ENCODE results near the gene TIAM2. TPM values are rescaled to one million over a fixed set of nuclear protein-coding genes. Genes with fewer than 3 reads are reported as not detected.

Gene TIAM2
- total and polyA plus RNA-seq, 2 donors (not counting 3 experiments of a cell fraction or from before 2014, with no cell fraction given): 9.6 to 18.5 TPM

GRCh38 chr6:155174576-155175211 lies 179.6 kb downstream of the TIAM2 start:
- no peaks in the 10 kb centered on the region for H3K36me3 ChIP-seq (ENCODE audit: control insufficient read depth in 2 of 2, extremely low read depth in 1 of 2, insufficient read depth in 2 of 2, low read length in 2 of 2)
- no peak overlapping the region for H3K4me3 ChIP-seq (replicated peaks in 1 of 3; ENCODE audit: insufficient read depth in 1 of 3, low read depth in 1 of 3, low read length in 3 of 3)
- no TSS peak for BruUV-seq (replicated peaks)
- H3K9ac ChIP-seq (replicated peaks; ENCODE audit: extremely low read depth, insufficient read depth, low read length): no peak overlapping the region
- peak overlapping the region; percentile 7 for H3K27ac ChIP-seq (ENCODE audit: insufficient read depth, low read depth, low read length)
- peaks cover 32% of the 10 kb centered on the region for H3K4me1 ChIP-seq (ENCODE audit: control insufficient read depth, extremely low read depth, insufficient read depth, low read length)
- FAIRE-seq (peak; percentile 63), DNase-seq (ENCODE audit: low read depth, low spot score) (peak; percentile 86)
- TF ChIP-seq CTCF (IDR thresholded peaks at IDR 0.05; ENCODE audit: extremely low read depth in 1 of 2, insufficient read depth in 1 of 2, low read depth in 1 of 2, low read length in 2 of 2) (peak; percentile 64 to 73), GATA2 (IDR thresholded peaks at IDR 0.05; ENCODE audit: insufficient read depth, insufficient read length, low read depth, low read length) (no peak), POLR2A (IDR thresholded peaks at IDR 0.05; ENCODE audit: low read depth, low read length) (no peak), EZH2 (IDR thresholded peaks at IDR 0.05; ENCODE audit: borderline replicate concordance, low read depth, low read length, severe bottlenecking) (no peak), FOS (IDR thresholded peaks at IDR 0.05; ENCODE audit: borderline replicate concordance, insufficient read depth, low read length) (no peak), MAX (IDR thresholded peaks at IDR 0.05; ENCODE audit: insufficient read depth, insufficient read length) (no peak)
- POLR2A ChIA-PET: no interaction called here
- intact Hi-C loops (cut with micrococcal nuclease): loop anchor here (1.0 to 10.0 kb wide), 6 partner anchors 71 to 1020 kb away; no protein-coding TSS in a partner anchor
- CTCF ChIA-PET: interaction anchor here (0.7 to 5.7 kb wide), 15 partner anchors 21 to 1020 kb away, joined by 3 to 167 read pairs (median 4); no protein-coding TSS in a partner anchor
- H3K79me2 ChIP-seq (ENCODE audit: control insufficient read depth, insufficient read depth, low read length): no peaks in the 10 kb centered on the region
- H3K9me3 ChIP-seq (replicated peaks; ENCODE audit: control insufficient read depth, insufficient read depth, low read length): no peaks in the 10 kb centered on the region
- H3K9me1 ChIP-seq (replicated peaks; ENCODE audit: control insufficient read depth, extremely low read depth, insufficient read depth, low read length): no peaks in the 10 kb centered on the region
- no peak overlapping the region for H3K4me2 ChIP-seq (ENCODE audit: insufficient read depth, low read length)
- H3K27me3 ChIP-seq (ENCODE audit: control insufficient read depth in 2 of 2, insufficient read depth in 2 of 2, low read length in 2 of 2): no peaks in the 10 kb centered on the region
- dilution Hi-C loops (cut with MboI; ENCODE audit: extremely low pct_ligation_motif_present, low sequenced_read_pairs): no loop called here
- H4K20me1 ChIP-seq (replicated peaks; ENCODE audit: control insufficient read depth, extremely low read depth, insufficient read depth, low read length): no peaks in the 10 kb centered on the region
- no peak overlapping the region for H2AFZ ChIP-seq (ENCODE audit: low read depth, low read length)

Data from endothelial cell of umbilical vein (primary cell).